ENCODE measurements around the gene ZNF783.
"Not testable (repeated sequence)": the region's sequence is repeated elsewhere in the genome, so short reads cannot be mapped to it uniquely, and the experiment has no call there.

The ZNF783 gene
- 3.1 to 22.8 (median 12.0) reads per million in 18 experiments for total RNA-seq

DNA sequence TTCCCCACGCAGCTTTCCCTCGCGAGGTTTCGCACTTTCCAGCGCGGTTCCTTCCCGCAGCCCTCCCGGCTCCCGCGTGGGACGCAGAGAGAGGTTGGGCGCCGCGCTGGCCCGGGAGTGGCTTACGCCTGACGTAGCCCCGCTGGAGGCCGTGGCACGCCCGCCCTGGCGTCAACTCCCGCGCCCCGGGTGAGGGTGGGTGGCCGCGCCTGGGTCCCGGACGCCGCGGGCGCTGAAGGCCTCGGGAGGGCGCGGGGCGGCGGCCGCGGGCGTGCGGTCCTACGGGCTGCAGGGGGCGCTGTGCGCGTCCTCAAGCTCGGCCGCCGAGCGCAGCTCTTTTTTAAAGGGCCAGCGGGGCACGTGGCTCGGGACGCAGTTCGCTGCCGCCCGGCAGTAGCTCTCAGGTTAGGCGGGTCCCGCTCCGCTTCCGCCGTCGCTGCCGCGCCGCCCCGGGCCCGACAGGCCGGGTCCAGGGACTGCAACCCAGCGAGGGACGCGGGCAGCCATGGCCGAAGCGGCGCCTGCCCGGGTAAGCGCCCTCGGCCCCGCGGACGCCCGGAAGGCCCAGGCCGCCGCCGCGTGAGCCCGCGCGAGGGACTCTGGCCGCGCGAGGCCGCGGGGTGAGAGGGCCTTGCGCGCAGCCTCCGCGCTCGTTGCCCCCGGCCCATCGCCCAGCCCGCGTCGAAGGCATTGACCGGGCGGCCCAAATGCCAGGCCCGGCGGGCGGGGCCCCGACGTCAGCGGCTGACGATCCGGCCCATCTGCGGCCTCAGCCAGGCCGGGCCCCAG is at the start of gene ZNF783:
TSS of gene ZNF783 (plus strand) at position 368 of the 789 bp plus-strand sequence. CDS start at position 506, 138 bp downstream.
- peak; percentile 92 to 95 for DNase-seq

DNA sequence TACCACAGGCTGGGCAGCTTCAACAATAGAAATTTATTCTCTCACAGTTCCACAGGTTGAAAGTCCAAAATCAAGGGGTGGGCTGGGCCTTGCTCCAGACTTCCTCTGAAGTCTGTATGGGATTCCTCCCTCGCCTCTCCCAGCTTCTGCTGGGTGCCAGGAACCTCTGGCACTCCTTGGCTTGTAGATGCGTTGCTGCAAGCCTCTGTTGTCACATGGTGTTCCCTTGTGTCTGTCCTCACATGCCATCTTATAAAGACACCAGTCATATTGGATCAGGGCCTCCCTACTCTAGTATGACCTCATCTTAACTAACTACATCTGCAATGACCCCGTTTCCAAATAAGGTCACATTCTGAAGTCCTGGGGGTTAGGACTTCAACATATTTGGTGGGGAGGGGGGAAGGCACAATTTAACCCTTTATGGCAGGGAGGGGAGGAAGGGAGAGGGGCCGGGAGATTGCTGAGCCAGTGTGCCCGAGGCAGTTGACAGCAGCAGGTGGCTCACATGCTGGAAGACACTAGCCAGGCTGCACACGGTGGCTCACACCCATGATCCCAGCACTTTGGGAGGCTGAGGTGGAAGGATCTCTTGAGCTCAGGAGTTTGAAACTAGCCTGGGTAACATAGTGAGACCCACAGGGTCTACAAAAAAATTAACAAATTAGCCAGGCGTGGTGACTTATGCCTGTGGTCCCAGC is 47.8 kb upstream of the ZNF783 start:
- DNase-seq, result no peak

DNA sequence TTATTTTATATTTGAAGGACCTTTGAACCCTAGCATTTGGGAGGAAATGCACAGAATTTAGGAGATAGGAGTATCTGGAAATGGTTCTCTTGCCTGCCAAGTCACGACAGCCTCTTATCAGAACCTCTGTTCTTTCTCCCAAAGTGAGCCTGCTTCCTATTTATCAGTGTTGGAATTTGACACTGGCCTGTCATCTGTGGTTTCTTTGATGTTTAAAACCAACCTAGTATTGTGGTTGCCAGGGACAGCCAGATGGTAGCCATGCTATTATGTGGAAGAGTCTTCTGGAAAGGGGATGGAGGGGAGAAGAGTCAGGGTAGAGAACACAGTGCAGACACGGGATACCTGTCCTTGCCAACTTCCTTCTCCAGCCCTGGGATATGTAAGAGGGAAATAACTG is 45.6 kb upstream of the ZNF783 start:
- DNase-seq, result no peak

DNA sequence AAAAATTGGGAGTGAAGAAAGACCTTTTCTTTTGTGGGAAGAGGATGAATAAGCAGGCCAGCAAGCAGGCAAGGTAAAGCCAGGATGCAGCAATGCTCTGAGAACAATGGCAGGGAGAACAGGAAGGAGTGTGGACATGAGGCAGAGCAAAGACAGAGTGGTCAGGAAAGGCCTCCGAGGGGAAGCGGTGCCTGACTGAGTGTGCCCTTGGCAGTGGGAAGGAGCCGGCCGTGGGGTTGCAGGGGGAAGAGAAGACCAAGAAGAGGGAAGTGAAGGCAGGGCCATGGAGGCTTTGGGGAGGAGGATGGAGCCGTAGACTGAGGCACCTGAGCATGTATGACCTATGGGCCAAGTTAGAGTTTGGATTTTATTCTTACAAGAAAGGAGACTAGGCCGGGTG is 44.4 kb upstream of the ZNF783 start:
- no peak for DNase-seq

DNA sequence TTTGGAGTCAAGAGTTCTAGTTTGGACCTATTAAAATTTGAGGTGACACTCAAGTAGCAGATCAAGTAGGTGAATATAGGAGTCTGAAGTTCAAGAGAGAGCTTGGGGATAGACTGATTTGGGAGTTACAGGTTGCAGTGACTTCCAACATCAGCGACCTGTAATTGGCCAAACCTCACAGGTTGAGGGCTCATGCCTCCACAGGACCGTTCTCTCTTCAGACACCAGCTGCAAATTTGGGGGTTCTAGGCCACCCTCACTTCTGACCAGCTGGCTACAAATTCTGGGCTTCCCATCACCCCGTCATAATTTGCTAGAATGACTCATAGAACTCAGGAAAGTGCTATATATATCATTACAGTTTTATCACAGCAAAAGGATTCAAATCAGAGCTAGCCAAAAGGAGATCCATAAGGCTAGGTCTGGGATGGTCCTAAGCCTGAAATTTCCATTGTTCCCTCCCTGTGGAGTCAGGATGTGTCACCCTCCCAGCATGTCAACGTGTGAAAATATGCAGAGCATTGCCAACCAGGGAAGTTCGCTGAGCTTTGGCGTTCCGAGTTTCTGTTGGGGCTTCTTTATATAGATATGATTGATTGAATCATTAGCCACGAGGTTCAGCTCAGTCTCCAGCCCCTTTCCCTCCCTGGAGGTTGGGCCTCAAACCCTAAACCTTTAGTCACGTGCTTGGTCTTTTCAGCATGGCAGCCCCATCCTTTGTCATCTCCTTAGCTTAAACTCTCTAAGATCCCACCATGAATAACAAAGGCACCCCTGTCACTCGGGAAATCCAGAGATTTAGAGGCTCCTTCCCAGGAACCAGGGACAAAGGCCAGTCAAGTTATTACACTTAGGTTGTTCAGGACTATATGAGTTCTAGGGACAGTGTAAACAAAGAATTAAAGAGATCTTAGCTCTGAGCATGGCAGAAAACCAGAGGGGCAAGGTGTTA is 43.3 kb upstream of the ZNF783 start:
- DNase-seq, result no peak

DNA sequence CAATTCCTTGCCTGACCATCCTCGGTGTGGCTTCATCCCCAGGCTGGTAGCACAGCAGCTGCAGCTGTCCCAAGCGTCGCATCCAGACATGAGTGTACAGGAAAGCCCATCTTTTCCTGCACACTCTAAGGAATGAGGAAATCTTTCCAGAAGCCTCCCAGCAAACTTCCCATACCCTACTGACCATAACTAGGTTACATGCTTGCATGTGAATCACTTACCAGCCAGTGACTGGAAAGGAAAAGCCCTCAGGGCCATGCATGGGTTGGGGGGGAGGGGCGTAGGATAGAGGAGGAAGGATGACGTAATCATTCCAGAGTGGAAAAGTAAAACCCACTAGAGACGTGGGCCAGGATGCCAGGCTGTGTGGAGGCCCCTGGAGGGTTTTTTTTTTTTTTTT is 41.5 kb upstream of the ZNF783 start:
- no peak for DNase-seq

DNA sequence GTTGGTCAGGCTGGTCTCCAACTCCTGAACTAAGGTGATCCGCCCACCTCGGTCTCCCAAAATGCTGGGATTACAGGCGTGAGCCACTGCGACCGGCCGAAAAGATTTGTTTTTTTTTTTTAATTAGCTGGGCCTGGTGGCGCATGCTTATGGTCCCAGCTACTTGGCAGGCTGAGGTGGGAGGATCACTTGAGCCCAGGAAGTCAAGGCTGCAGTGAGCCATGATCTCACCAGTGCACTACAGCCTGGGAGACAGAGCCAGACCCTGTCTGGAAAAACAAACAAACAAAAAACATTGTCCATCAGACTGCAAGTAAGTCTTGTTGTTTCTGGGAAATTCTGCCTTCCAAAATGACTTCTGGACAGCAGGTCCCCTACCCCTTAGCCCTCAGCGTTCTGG is 38.8 kb upstream of the ZNF783 start:
- no peak for DNase-seq

DNA sequence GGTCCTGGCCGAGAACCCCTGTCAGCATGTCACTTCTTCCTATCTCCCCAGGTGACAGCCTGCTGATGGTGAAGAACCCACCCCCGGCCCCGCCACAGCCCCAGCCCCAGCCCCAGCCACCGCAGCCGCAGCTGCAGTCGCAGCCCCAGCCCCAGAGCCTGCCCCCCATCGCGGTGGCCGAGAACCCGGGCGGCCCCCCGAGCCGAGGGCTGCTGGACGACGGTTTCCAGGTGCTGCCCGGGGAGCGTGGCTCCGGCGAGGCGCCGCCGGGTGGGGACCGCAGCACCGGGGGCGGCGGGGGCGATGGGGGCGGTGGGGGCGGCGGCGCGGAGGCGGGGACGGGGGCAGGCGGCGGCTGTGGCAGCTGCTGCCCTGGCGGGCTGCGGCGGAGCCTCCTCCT is 38.2 kb upstream of the ZNF783 start:
- no peak for DNase-seq

DNA sequence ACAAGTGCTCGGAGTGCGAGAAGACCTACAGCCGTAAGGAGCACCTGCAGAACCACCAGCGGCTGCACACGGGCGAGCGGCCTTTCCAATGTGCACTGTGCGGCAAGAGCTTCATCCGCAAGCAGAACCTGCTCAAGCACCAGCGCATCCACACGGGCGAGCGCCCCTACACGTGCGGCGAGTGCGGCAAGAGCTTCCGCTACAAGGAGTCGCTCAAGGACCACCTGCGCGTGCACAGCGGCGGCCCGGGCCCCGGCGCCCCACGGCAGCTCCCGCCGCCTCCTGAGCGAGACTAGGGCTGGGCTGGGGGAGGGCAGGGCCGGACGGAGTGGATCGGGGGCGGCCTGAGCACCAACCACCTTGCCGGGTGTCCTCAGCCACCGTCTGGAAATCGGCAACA is 37.6 kb upstream of the ZNF783 start:
- DNase-seq, result no peak

DNA sequence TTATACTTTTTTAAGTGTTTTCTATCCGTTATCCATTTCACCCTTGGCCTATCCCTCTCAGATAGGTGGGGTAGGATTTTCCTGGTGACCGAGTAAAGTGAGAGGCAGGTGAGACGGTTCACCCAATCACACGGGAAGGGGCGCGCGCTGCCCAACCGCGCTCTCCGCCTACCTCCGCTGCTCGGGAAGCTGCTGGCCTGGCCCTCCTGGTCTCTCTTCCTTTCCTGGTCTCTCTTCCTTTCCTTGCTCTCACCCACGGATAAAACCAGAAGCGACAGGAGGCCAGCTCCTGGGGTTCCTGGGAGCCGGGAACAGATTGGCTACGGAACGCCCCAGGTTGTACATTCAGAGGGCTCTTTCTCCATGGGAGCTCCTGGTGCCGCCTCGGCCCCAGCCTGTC is 36.9 kb upstream of the ZNF783 start:
- no peak for DNase-seq

DNA sequence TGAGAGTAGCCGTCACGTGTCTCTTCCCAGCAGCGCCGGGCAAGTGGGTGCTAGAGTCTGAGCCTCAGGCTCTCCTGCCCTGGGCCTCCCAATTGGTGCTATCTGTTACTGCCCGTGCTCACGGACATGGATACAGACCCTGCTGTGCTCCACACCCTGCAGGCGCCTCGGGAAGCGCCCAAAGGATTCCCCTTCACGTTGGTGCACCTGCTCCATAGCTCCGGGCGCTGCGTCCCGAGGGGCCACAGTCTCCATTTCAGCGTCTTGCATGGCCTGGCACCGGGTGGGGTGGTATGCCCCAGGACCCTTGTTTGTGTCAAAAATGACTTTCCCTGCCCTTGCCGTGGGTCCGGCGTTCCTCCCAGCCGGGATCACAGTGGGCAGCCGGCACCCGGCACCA is 36.3 kb upstream of the ZNF783 start:
- no peak for DNase-seq

DNA sequence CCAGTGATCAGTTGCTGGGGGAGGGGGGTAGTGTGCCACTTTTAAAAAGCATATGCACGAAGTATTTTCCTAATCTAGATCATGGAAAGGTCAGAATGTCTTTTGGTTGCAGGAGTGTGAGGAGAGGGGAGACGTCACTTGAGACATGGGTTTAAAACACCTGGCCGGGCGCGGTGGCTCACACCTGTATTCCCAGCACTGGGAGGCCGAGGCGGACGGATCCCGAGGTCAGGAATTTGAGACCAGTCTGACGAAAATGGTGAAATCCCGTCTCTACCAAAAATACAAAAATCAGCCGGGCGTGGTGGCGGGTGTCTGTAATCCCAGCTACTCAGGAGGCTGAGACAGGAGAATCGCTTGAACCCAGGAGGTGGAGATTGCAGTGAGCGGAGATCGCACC is 35.6 kb upstream of the ZNF783 start:
- not testable (repeated sequence) for DNase-seq

DNA sequence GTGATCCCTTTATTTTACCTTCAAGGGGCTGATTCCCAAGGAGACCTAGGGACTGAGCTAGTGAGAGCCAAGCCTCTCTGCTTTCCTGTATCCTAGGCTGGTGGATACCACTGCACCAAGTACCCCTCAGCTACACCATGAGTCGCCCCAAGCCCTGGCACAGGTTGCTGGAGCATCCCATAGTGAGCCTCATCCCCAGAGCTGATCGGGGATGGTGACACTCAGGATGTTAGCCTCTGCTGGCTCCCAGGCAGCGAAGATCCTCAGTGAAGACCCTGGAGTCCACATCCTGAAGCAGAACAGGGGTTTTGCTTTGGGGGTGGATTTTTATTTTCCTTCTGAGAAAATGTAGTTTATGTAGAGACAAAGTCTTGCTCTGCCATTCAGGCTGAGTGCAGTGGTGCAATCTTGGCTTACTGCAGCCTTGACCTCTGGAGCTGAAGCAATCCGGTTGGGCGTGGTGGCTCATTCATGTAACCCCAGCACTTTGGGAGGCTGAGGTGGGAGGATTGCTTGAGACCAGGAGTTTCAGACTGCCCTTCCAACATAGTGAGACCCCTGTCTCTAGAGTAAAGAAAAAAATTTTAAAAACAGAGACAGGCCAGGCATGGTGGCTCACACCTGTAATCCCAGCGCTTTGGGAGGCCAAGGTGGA is 35.0 kb upstream of the ZNF783 start:
- no peak for DNase-seq

DNA sequence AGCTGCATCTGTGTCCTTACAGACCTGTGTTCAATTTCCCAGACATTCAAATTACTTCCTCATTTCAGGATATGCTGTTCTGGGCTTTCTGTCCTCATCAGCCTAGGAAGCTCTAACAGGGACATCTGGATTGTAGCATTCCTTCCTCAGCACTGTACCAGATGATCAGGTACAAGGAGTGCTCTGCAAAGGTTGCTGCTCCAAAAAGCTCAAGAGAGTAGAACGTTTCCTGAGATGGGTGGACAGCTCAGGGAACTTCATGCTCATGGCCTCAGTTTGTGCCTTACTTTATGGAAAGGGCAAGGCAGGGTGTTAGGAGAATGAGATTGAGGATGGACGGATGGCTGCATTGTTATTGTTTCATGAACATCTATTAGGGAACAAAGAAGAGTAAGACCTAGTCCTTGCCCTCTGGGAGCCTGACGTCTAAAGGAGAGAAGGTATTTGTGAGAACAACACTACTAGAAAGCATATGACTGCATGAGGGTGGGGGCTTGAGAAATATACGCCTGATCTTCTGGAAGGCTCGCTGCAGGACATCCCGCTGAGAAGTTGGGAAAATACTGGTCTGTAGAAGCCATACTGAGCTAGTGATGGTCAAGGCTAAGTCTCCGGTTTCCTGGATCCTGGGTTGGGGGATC is 33.0 kb upstream of the ZNF783 start:
- peak in 1 of 2 donors; percentile 5 for DNase-seq

DNA sequence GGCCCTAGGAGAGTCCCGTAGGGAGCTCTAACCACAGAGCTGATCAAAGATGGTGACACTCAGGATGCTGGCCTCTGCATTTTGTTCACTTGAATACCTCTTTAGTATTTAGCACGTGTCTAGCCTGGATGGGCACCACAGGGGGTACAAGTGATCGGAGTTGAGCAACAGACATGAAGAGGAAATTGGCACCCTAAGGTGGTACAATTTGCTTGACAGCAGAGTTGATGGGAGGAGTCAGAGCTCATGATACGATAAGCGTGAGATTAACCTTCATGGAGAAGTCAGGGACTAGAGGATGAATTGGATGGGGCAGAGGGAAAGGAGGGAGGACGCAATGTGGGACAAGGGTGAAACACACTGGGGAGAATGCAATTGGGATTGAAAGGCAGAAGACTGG is 32.5 kb upstream of the ZNF783 start:
- no peak for DNase-seq

DNA sequence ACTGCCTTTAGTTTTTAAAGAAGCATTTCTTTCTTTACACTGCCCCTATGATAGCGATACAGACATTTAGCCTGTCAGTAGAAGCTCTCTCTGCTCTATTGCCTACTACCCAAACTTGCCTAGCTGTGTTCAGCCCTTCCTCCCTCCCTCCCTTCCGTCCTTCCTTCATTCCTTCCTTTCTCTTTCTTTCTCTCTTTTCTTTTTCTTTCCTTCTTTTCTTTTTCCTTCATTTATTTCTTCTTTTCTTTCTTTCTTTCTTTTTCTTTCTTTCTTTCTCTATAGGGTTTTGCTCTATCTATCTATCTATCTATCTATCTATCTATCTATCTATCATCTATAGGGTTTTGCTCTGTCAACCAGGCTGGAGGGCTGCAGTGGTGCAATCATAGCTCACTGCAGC is 29.6 kb upstream of the ZNF783 start:
- DNase-seq, result no peak

DNA sequence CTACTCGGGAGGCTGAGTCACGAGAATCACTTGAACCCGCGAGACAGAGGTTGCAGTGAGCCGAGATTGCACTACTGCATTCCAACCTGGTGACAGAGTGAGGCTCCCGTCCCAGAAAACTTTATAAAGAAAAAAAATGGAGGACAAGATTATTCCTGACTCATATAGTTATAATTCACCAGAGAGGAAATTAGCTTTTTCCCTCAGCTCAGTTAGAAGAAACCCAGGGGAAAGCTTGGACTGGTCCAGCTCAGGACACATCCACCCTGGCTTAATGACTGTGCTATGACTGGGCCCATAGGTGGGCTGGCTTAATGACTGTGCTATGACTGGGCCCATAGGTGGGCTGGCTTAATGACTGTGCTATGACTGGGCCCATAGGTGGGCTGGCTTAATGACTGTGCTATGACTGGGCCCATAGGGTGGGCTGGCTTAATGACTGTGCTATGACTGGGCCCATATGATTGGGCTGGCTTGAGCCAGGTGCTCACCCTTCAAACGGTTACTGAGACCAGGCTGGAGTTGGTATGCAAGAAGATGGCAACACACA is 28.3 kb upstream of the ZNF783 start:
- DNase-seq, result not testable (repeated sequence)

DNA sequence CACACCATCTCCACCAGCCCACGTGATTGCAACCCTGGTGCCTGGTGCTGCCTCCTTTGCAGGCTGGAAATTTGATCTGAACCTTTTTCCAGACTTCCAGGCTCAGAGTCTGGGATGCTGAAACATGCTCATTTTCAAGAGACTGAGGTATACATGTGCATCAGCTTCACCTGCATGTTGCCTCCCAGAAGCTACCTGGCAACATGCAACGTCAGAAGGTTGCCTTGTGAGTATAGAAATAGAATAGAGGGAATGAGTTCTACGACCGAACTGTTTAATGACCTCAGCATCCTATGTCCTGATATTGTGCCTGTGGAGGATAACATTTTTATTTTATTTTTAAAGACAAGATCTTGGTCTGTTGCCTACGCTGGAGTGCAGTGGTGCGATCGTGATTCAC is 24.5 kb upstream of the ZNF783 start:
- no peak for DNase-seq

DNA sequence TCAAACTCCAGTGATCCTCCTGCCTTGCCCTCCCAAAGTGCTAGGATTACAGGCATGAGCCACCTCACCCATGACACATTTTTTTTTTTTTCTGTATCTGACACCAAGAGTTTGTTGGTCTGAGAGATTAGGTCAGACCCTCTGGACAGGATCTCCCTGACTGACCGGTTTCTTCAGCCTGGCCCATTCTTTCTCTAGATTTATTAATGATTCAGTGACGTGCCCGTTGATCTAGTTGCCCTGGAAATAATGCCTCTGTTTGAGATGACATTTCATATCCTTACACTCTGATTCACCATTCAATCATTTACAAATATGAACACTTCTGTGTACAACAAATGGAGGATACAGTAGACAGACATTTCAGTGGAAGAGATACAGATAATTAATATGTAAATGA is 23.9 kb upstream of the ZNF783 start:
- no peak for DNase-seq

DNA sequence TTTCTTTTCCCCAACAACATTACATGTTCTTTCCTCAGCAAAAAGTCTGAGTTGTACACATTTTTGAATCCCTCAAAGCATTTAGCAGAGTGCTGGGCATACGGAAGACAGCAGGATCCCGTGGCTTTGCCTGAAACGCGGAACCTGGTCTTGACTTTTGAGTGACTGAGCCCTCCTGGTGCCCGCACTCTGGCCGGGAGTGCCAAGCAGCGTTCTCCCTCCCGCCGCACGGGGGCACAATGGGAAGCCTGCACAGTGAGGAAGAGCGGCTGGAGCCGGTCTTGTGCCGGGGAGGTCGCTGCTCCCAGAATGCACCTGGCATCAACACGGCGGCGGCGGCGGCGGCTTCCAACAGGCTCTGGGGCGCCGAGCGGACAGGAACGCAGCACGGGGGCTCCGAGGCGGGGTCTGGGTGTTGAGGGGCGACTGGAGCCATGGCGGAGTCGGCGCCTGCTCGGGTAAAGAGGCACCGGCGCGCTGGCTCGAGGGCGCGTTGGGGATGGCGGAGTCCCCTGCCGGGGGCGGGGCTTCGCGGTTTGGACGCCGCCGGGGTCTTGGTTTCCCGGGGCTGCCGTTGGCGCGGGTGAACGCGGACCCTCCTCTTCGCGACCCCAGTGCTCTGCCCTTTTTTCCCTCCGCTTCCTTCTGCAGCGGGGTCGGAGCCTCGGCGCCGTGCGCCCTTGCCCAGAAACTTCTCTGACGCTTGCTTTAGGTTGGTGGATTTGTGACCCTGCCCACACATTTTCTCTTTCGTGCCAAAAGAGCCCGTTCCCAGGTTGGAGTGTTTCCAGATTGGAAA is 22.5 kb upstream of the ZNF783 start, which contains the start of gene ZNF212:
TSS of gene ZNF212 (plus strand) at position 307 of the 799 bp plus-strand sequence. CDS start at position 435, 128 bp downstream.
- peak; percentile 94 to 95 for DNase-seq

DNA sequence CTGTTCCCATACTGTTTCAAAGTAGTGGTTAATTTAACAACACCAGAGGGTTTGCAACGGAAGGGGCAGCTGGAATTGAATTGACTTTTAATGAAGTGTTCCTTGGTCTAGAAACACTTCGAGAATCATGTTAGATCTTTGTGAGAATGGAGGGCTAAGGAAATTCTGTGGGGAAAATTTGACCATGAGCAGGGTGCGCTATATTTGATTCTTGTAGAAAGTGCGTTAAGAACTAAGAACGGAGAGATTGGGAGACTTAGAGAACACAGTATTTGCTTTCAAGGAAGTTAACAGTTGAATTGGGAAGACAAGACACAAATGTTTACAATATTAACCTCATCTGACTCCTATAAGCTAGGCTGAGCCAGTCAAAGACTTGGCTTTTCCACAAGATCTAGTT is 21.4 kb upstream of the ZNF783 start:
- no peak for DNase-seq
